SK-N-SH (cell line): ENCODE measurements around the gene ISL1. TPM values are rescaled to one million over a fixed set of nuclear protein-coding genes. Genes with fewer than 3 reads are reported as not detected.
A peak's percentile ranks its signal among the peaks of the same experiment; 100 is the strongest.

Source experiments
- CTCF ChIA-PET: fragments of 300-600, 350-600 bp; formaldehyde crosslinking; extraction: SDS; loops from one replicate; lab custom pipeline; 2021; lab: Yijun Ruan, JAX
- POLR2A ChIA-PET: fragments of 350-600 bp; sonication (Branson Sonifier 250); formaldehyde crosslinking; extraction: SDS; loops from one replicate; lab custom pipeline; 2020; ENCODE audit warnings: antibody characterized with exemption, inconsistent platforms; lab: Yijun Ruan, JAX
- DNase-seq: peaks from one replicate; pipeline ENCODE4 v3.0.0; 2012
- H2AFZ ChIP-seq: fragments of 200-600 bp; sonication (generic); 2 replicates; pipeline ENCODE4 v1.8.1; 2016; ENCODE audit warnings: antibody characterized with exemption, mild to moderate bottlenecking, low read depth
- H3F3A ChIP-seq: fragments of 200-600 bp; sonication (generic); replicated peaks from 2 replicates; pipeline ENCODE3; 2016; ENCODE audit warnings: antibody characterized with exemption, mild to moderate bottlenecking; ENCODE audit not compliant: insufficient read depth
- H3K27ac ChIP-seq, 2 experiments: fragments of 200-500 bp in 1 of 2; fragments of 200-600 bp in 1 of 2; sonication (Bioruptor generic) in 1 of 2; sonication (generic), shearing (Covaris generic) in 1 of 2; 2 replicates each; pipeline versions ENCODE4 v1.5.1 to v1.6.1; 2014 to 2016; ENCODE audit warnings: low read depth in 2 of 2, inconsistent platforms in 1 of 2, low read length in 1 of 2, mild to moderate bottlenecking in 1 of 2, mixed read lengths in 1 of 2
- H3K27me3 ChIP-seq: fragments of 200-600 bp; sonication (generic), shearing (Covaris generic); 2 replicates; pipeline ENCODE4 v1.6.1; 2016; ENCODE audit warnings: mixed run types; ENCODE audit not compliant: insufficient read depth
- H3K36me3 ChIP-seq, 2 experiments: fragments of 200-500 bp in 1 of 2; fragments of 200-600 bp in 1 of 2; sonication (Bioruptor generic) in 1 of 2; sonication (generic) in 1 of 2; replicated peaks in 1 of 2; 2 replicates each; pipeline versions ENCODE3 to v1.5.1; 2014 to 2016; ENCODE audit warnings: low read length in 1 of 2, mild to moderate bottlenecking in 1 of 2; ENCODE audit not compliant: insufficient read depth in 2 of 2, control insufficient read depth in 1 of 2
- H3K4me1 ChIP-seq, 2 experiments: fragments of 200-500 bp in 1 of 2; fragments of 200-600 bp in 1 of 2; sonication (Bioruptor generic) in 1 of 2; sonication (generic), shearing (Covaris generic) in 1 of 2; 2 replicates each; pipeline versions ENCODE4 v1.5.1 to v1.6.1; 2014 to 2016; ENCODE audit warnings: low read depth in 1 of 2, low read length in 1 of 2, mixed run types in 1 of 2; ENCODE audit not compliant: insufficient read depth in 2 of 2, control insufficient read depth in 1 of 2
- H3K4me2 ChIP-seq: fragments of 200-600 bp; sonication (generic), shearing (Covaris generic); 2 replicates; pipeline ENCODE4 v1.6.1; 2017; ENCODE audit warnings: mixed run types
- H3K4me3 ChIP-seq, 2 experiments: fragments of 200-500 bp in 1 of 2; fragments of 200-600 bp in 1 of 2; sonication (Bioruptor generic) in 1 of 2; sonication (generic), shearing (Covaris generic) in 1 of 2; 2 replicates each; pipeline versions ENCODE4 v1.5.1 to v1.8.1; 2014 to 2016; ENCODE audit warnings: low read depth in 2 of 2, inconsistent platforms in 1 of 2, low read length in 1 of 2, mild to moderate bottlenecking in 1 of 2, mixed read lengths in 1 of 2, moderate library complexity in 1 of 2
- H3K79me2 ChIP-seq: fragments of 200-600 bp; sonication (generic); 2 replicates; pipeline ENCODE4 v1.8.1; 2017; ENCODE audit warnings: mild to moderate bottlenecking; ENCODE audit not compliant: insufficient read depth
- H3K9ac ChIP-seq: fragments of 200-600 bp; sonication (generic); 2 replicates; pipeline ENCODE4 v1.6.1; 2017; ENCODE audit warnings: mixed run types
- H3K9me2 ChIP-seq: fragments of 200-600 bp; sonication (generic); 2 replicates; pipeline ENCODE4 v1.6.1; 2017; ENCODE audit warnings: mixed run types
- H3K9me3 ChIP-seq: fragments of 200-600 bp; sonication (generic); 2 replicates; pipeline ENCODE4 v1.6.1; 2017; ENCODE audit warnings: mixed run types, mild to moderate bottlenecking, moderate library complexity
- H4K20me1 ChIP-seq: fragments of 200-600 bp; sonication (generic); 2 replicates; pipeline ENCODE4 v1.6.1; 2017; ENCODE audit warnings: mild to moderate bottlenecking, mixed run types; ENCODE audit not compliant: insufficient read depth
- CTCF ChIP-seq: fragments of 200-600 bp; sonication (generic); IDR thresholded peaks from 2 replicates; pipeline ENCODE4 v1.6.1; 2017; ENCODE audit warnings: antibody characterized with exemption, mild to moderate bottlenecking, moderate library complexity
- EZH2phosphoT487 ChIP-seq: fragments of 200-600 bp; sonication (generic); IDR thresholded peaks from 2 replicates; pipeline ENCODE4 v1.6.1; 2017; ENCODE audit warnings: low read depth, mixed run types, mild to moderate bottlenecking, antibody characterized with exemption, moderate library complexity, borderline replicate concordance
- FOSL2 ChIP-seq: IDR thresholded peaks from 2 replicates; pipeline ENCODE4 v1.4.0; 2012; ENCODE audit warnings: low read depth, mild to moderate bottlenecking, moderate library complexity, borderline replicate concordance
- IRF3 ChIP-seq: fragments of 150-350 bp; IDR thresholded peaks from 2 replicates; pipeline ENCODE4 v1.6.1; 2016; ENCODE audit warnings: mild to moderate bottlenecking, low read depth, low read length
- MEF2A ChIP-seq: IDR thresholded peaks from 2 replicates; pipeline ENCODE4 v1.4.0; 2012; ENCODE audit warnings: low read depth, borderline replicate concordance
- MXI1 ChIP-seq: IDR thresholded peaks from 2 replicates; pipeline ENCODE4 v1.6.1; 2012; ENCODE audit warnings: mild to moderate bottlenecking, low read depth, low read length, improper control_type of control experiment
- NFIC ChIP-seq: IDR thresholded peaks from 2 replicates; pipeline ENCODE4 v1.4.0; 2012; ENCODE audit warnings: borderline replicate concordance
- PBX3 ChIP-seq: IDR thresholded peaks from 2 replicates; pipeline ENCODE4; 2012
- POLR2AphosphoS5 ChIP-seq: IDR thresholded peaks from 2 replicates; pipeline ENCODE4 v1.6.1; 2012; ENCODE audit warnings: low read depth, low read length
- RAD21 ChIP-seq: IDR thresholded peaks from 2 replicates; pipeline ENCODE4 v1.6.1; 2012; ENCODE audit warnings: mild to moderate bottlenecking, low read length
- RCOR1 ChIP-seq: fragments of 150-350 bp; IDR thresholded peaks from 2 replicates; pipeline ENCODE4 v1.6.1; 2017; ENCODE audit warnings: antibody characterized with exemption, low read length
- REST ChIP-seq: IDR thresholded peaks from 2 replicates; pipeline ENCODE4 v1.6.1; 2012; ENCODE audit warnings: mild to moderate bottlenecking, low read depth, low read length, moderate library complexity
- RFX5 ChIP-seq: IDR thresholded peaks from 2 replicates; pipeline ENCODE4 v1.6.1; 2012; ENCODE audit warnings: mild to moderate bottlenecking, improper control_type of control experiment, low read length
- SMC3 ChIP-seq: IDR thresholded peaks from 2 replicates; pipeline ENCODE4 v1.6.1; 2012; ENCODE audit warnings: low read depth, low read length, improper control_type of control experiment
- TCF12 ChIP-seq: IDR thresholded peaks from 2 replicates; pipeline ENCODE4 v1.4.0; 2012
- USF1 ChIP-seq: IDR thresholded peaks from 2 replicates; pipeline ENCODE4 v1.4.0; 2012; ENCODE audit warnings: low read depth, borderline replicate concordance
- USF2 ChIP-seq: fragments of 150-350 bp; IDR thresholded peaks from 2 replicates; pipeline ENCODE4 v1.6.1; 2017; ENCODE audit warnings: antibody characterized with exemption, low read length, low read depth, borderline replicate concordance
- ZBTB33 ChIP-seq: IDR thresholded peaks from 2 replicates; pipeline ENCODE4 v1.4.0; 2012; ENCODE audit warnings: low read depth, borderline replicate concordance
- WGBS: methylation state at CpG from one replicate; pipeline ENCODE4 v1.1.6; 2017; ENCODE audit warnings: low lambda C conversion rate; 5-methylcytosine and 5-hydroxymethylcytosine counted together
- polyA plus RNA-seq, 3 experiments: library from polyadenylated mRNA; depleted of rRNA; stranded (reverse); fragments of >200 nt; gene quantifications; 2 replicates each; pipeline ENCODE4 v1.2.3, GENCODE V29; 2012

Gene ISL1
- polyA plus RNA-seq, 1 of the 3 experiments (the other 2 are of a cell fraction), result 15.2 TPM

- no peak for TF ChIP-seq USF1
- TF ChIP-seq POLR2AphosphoS5, result 0 out of 2 replicates have a peak, but pooled peaks have one; percentile 33
- 0 out of 2 replicates have a peak, but pooled peaks have one; percentile 16 for TF ChIP-seq CTCF
- no peak for TF ChIP-seq EZH2phosphoT487
- peak; percentile 38; the same call in 1 of the 2 replicates for TF ChIP-seq MXI1
- peak; percentile 81 for TF ChIP-seq RAD21
- TF ChIP-seq ZBTB33, result no peak
- no peak for TF ChIP-seq MEF2A
- 0 out of 2 replicates have a peak, but pooled peaks have one; percentile 18 for TF ChIP-seq RFX5
- no peak for TF ChIP-seq NFIC
- peak; percentile 77 for TF ChIP-seq RCOR1
- no peak for TF ChIP-seq PBX3
Measured at GRCh38 chr5:51373880-51374523, 9.2 kb upstream of the ISL1 start (continued).

- POLR2A ChIA-PET, result interaction anchor here (0.7 to 15.0 kb wide), 2 partner anchors 12 to 409 kb away, joined by 3 to 437 read pairs; no protein-coding TSS in a partner anchor
- H3K9ac ChIP-seq, result no peak overlapping the region
- DNase-seq, result no peak
- H3K4me1 ChIP-seq, result peaks cover under 1 to 35% of the 10 kb centered on the region in 2 experiments; a peak in 2 of 4 replicates
- 90% methylated on average over 7 of the region's 7 CpGs for WGBS
- H3K27me3 ChIP-seq, result no peaks in the 10 kb centered on the region
- CTCF ChIA-PET, result interaction anchor here (0.8 to 14.4 kb wide), 7 partner anchors 10 to 982 kb away, joined by 3 to 303 read pairs (median 4); no protein-coding TSS in a partner anchor
- H4K20me1 ChIP-seq, result no peaks in the 10 kb centered on the region
- no peaks in the 10 kb centered on the region for H3K9me3 ChIP-seq
- no peak overlapping the region for H3K4me2 ChIP-seq
- no peak overlapping the region for H2AFZ ChIP-seq
- H3K36me3 ChIP-seq, result peaks cover 0 to 18% of the 10 kb centered on the region in 2 experiments
- H3K79me2 ChIP-seq, result peaks cover 9% of the 10 kb centered on the region
- peak overlapping the region in 1 of 2 experiments; percentile 88; a peak in 2 of 4 replicates for H3K27ac ChIP-seq
- no peaks in the 10 kb centered on the region for H3F3A ChIP-seq
- no peaks in the 10 kb centered on the region for H3K9me2 ChIP-seq
- no peak overlapping the region for H3K4me3 ChIP-seq
- TF ChIP-seq RAD21 (no peak), SMC3 (no peak), USF2 (no peak), TCF12 (no peak), IRF3 (no peak), FOSL2 (no peak), REST (no peak), NFIC (no peak), RFX5 (no peak)
Measured at GRCh38 chr5:51375084-51375483, 8.2 kb upstream of the ISL1 start.
